Measurements from ENCODE around the gene SLC51B.
"Not testable (repeated sequence)": the region's sequence is repeated elsewhere in the genome, so short reads cannot be mapped to it uniquely, and the experiment has no call there.

SLC51B gene

GRCh38 chr15:65083262-65083701 is 38.1 kb downstream of the SLC51B start:
- no peak for DNase-seq (ENCODE audit: low read depth in 3 of 3)

- no peak for DNase-seq (ENCODE audit: low read depth in 3 of 3)
Observed at GRCh38 chr15:65084500-65085206, 39.5 kb downstream of the SLC51B start.

GRCh38 chr15:65085207-65085753 is 40.1 kb downstream of the SLC51B start:
- DNase-seq (ENCODE audit: low read depth in 3 of 3): no peak

- no peak for DNase-seq (ENCODE audit: low read depth in 3 of 3)
Observed at GRCh38 chr15:65085990-65086679, 40.9 kb downstream of the SLC51B start.

GRCh38 chr15:65086680-65087111 is 41.5 kb downstream of the SLC51B start:
- no peak for DNase-seq (ENCODE audit: low read depth in 3 of 3)

- DNase-seq (ENCODE audit: low read depth in 3 of 3): no peak
Observed at GRCh38 chr15:65087411-65087810, 42.2 kb downstream of the SLC51B start.

GRCh38 chr15:65087873-65088642 is 42.9 kb downstream of the SLC51B start:
- no peak for DNase-seq (ENCODE audit: low read depth in 3 of 3)

- DNase-seq (ENCODE audit: low read depth in 3 of 3): no peak
Observed at GRCh38 chr15:65088643-65089021, 43.4 kb downstream of the SLC51B start.

GRCh38 chr15:65089206-65089824 is 44.1 kb downstream of the SLC51B start:
- DNase-seq (ENCODE audit: low read depth in 3 of 3): no peak

GRCh38 chr15:65091946-65092770 is 47.0 kb downstream of the SLC51B start:
- DNase-seq (ENCODE audit: low read depth in 3 of 3): no peak

- DNase-seq (ENCODE audit: low read depth in 3 of 3): no peak
Observed at GRCh38 chr15:65092911-65093792, 48.0 kb downstream of the SLC51B start.

GRCh38 chr15:65093793-65094170 is 48.6 kb downstream of the SLC51B start:
- not testable (repeated sequence) for DNase-seq (ENCODE audit: low read depth in 3 of 3)

- DNase-seq (ENCODE audit: low read depth in 3 of 3): no peak
Observed at GRCh38 chr15:65094294-65094995, 49.3 kb downstream of the SLC51B start.

GRCh38 chr15:65095011-65095746 is 50.0 kb downstream of the SLC51B start:
- DNase-seq (ENCODE audit: low read depth in 3 of 3): no peak

GRCh38 chr15:65095747-65096104 is 50.5 kb downstream of the SLC51B start:
- no peak for DNase-seq (ENCODE audit: low read depth in 3 of 3)

GRCh38 chr15:65096481-65097385 is 51.5 kb downstream of the SLC51B start:
- no peak for DNase-seq (ENCODE audit: low read depth in 3 of 3)

- DNase-seq (ENCODE audit: low read depth in 3 of 3): no peak
Observed at GRCh38 chr15:65097651-65098263, 52.6 kb downstream of the SLC51B start.

Measured in stimulated activated CD4-positive, alpha-beta T cell treated with anti-CD3 and anti-CD28 coated beads, TNF-alpha, amount 100 ng/mL, for 4 hours (primary cell).